Measurements from ENCODE around the gene GIT1.
"Not testable (repeated sequence)": the region's sequence is repeated elsewhere in the genome, so short reads cannot be mapped to it uniquely, and the experiment has no call there.

The GIT1 gene

GRCh38 chr17:29559640-29560039 is 29.8 kb downstream of the GIT1 start:
- peak overlapping the region; percentile 40 for H3K27ac ChIP-seq
- TF ChIP-seq ZFX (IDR thresholded peaks at IDR 0.05; ENCODE audit: borderline replicate concordance), result no peak
- peak; percentile 29; the same call in 1 of the 2 replicates for TF ChIP-seq CTCF (IDR thresholded peaks at IDR 0.05)

- not testable (repeated sequence) for H3K27ac ChIP-seq
Measured at GRCh38 chr17:29558139-29558538, 31.3 kb downstream of the GIT1 start.

GRCh38 chr17:29557739-29558116 is 31.7 kb downstream of the GIT1 start:
- TF ChIP-seq CTCF (IDR thresholded peaks at IDR 0.05) (no peak), ZFX (IDR thresholded peaks at IDR 0.05; ENCODE audit: borderline replicate concordance) (no peak)
- no peak overlapping the region for H3K27ac ChIP-seq

- no peak overlapping the region for H3K27ac ChIP-seq
- TF ChIP-seq ZFX (IDR thresholded peaks at IDR 0.05; ENCODE audit: borderline replicate concordance) (no peak), CTCF (IDR thresholded peaks at IDR 0.05) (no peak)
Measured at GRCh38 chr17:29557085-29557738, 32.2 kb downstream of the GIT1 start.

- H3K27ac ChIP-seq, result peak overlapping the region; percentile 63
- TF ChIP-seq ZFX (IDR thresholded peaks at IDR 0.05; ENCODE audit: borderline replicate concordance) (no peak), CTCF (IDR thresholded peaks at IDR 0.05) (no peak)
Measured at GRCh38 chr17:29555840-29556239, 33.6 kb downstream of the GIT1 start.

- TF ChIP-seq CTCF (IDR thresholded peaks at IDR 0.05) (no peak), ZFX (IDR thresholded peaks at IDR 0.05; ENCODE audit: borderline replicate concordance) (no peak)
- no peak overlapping the region for H3K27ac ChIP-seq
Measured at GRCh38 chr17:29549177-29549923, 40.1 kb downstream of the GIT1 start.

- TF ChIP-seq ZFX (IDR thresholded peaks at IDR 0.05; ENCODE audit: borderline replicate concordance), result no peak
- TF ChIP-seq CTCF (IDR thresholded peaks at IDR 0.05), result no peak
- H3K27ac ChIP-seq, result no peak overlapping the region
Measured at GRCh38 chr17:29546830-29547229, 42.6 kb downstream of the GIT1 start.

All from 22Rv1 (cell line).